GM23338 (cell line): Measurements from ENCODE around the gene RPL32. TPM values are rescaled to one million over a fixed set of nuclear protein-coding genes. Genes with fewer than 3 reads are reported as not detected.

Experiments
- ATAC-seq: fragments of 200-7000 bp; cut with Tn5 transposase; 3 replicates; pipeline ENCODE4 v1.9.1; 2020
- DNase-seq: peaks from one replicate; pipeline ENCODE4 v3.0.0-alpha.2; 2015; ENCODE audit warnings: low spot score
- H2AFZ ChIP-seq: fragments of 200-600 bp; sonication (generic); 2 replicates; pipeline ENCODE4 v1.8.0; 2016; ENCODE audit warnings: antibody characterized with exemption, mild to moderate bottlenecking, moderate library complexity
- H3F3A ChIP-seq: fragments of 200-600 bp; sonication (generic); replicated peaks from 2 replicates; pipeline ENCODE4 v1.8.0; 2017; ENCODE audit warnings: antibody characterized with exemption, mixed run types, low read depth
- H3K27ac ChIP-seq: fragments of 200-600 bp; sonication (generic); 2 replicates; pipeline ENCODE4 v1.6.1; 2016; ENCODE audit warnings: low read depth
- H3K27me3 ChIP-seq: fragments of 200-600 bp; sonication (generic); 2 replicates; pipeline ENCODE4 v1.8.0; 2016; ENCODE audit warnings: mild to moderate bottlenecking, mixed run types, moderate library complexity; ENCODE audit not compliant: insufficient read depth
- H3K36me3 ChIP-seq: fragments of 200-600 bp; sonication (generic); 2 replicates; pipeline ENCODE4 v1.8.0; 2016; ENCODE audit warnings: mild to moderate bottlenecking; ENCODE audit not compliant: insufficient read depth
- H3K4me1 ChIP-seq: fragments of 200-600 bp; sonication (generic); 2 replicates; pipeline ENCODE4 v1.8.0; 2016; ENCODE audit warnings: mild to moderate bottlenecking, moderate library complexity; ENCODE audit not compliant: insufficient read depth
- H3K4me2 ChIP-seq: fragments of 200-600 bp; sonication (generic); 2 replicates; pipeline ENCODE4 v1.7.1; 2017; ENCODE audit warnings: mixed run types
- H3K4me3 ChIP-seq: fragments of 200-600 bp; sonication (generic); 2 replicates; pipeline ENCODE4 v1.6.1; 2016; ENCODE audit warnings: mixed run types
- H3K79me2 ChIP-seq: fragments of 200-600 bp; sonication (generic); replicated peaks from 2 replicates; pipeline ENCODE4 v1.8.0; 2017; ENCODE audit warnings: mild to moderate bottlenecking; ENCODE audit not compliant: insufficient read depth
- H3K9me2 ChIP-seq: fragments of 200-600 bp; sonication (generic); 2 replicates; pipeline ENCODE4 v1.8.0; 2017; ENCODE audit not compliant: insufficient read depth
- H4K20me1 ChIP-seq: fragments of 200-600 bp; sonication (generic); replicated peaks from 2 replicates; pipeline ENCODE4 v1.8.0; 2017; ENCODE audit warnings: mild to moderate bottlenecking; ENCODE audit not compliant: insufficient read depth
- H3K27ac Mint-ChIP-seq: 2 replicates; pipeline ENCODE4 v1.8.0; 2020; ENCODE audit warnings: inconsistent platforms, mild to moderate bottlenecking, moderate library complexity, mixed read lengths
- H3K27me3 Mint-ChIP-seq: 3 replicates; pipeline ENCODE4 v1.8.0; 2022; ENCODE audit warnings: low read depth, mild to moderate bottlenecking, moderate library complexity, mixed read lengths, inconsistent platforms; ENCODE audit not compliant: insufficient read depth, poor library complexity
- H3K36me3 Mint-ChIP-seq: 3 replicates; pipeline ENCODE4 v1.8.0; 2021; ENCODE audit warnings: low read depth, mild to moderate bottlenecking, inconsistent platforms, moderate library complexity, mixed read lengths
- H3K4me1 Mint-ChIP-seq: 3 replicates; pipeline ENCODE4 v1.8.0; 2020; ENCODE audit warnings: mild to moderate bottlenecking, inconsistent platforms, mixed read lengths
- H3K4me3 Mint-ChIP-seq: 3 replicates; pipeline ENCODE4 v1.8.0; 2021; ENCODE audit warnings: moderate library complexity, mild to moderate bottlenecking, inconsistent platforms, mixed read lengths
- H3K9me3 Mint-ChIP-seq: 3 replicates; pipeline ENCODE4 v1.8.0; 2020; ENCODE audit warnings: moderate library complexity, mild to moderate bottlenecking, inconsistent platforms, mixed read lengths
- CREB1 ChIP-seq: fragments of 250-450 bp; sonication (Bioruptor Pico); IDR thresholded peaks from 2 replicates; pipeline ENCODE4 v1.5.0; 2020; ENCODE audit warnings: low read depth, mild to moderate bottlenecking, moderate library complexity
- CTCF ChIP-seq, 2 experiments: fragments of 200-600 bp in 1 of 2; sonication (generic) in 1 of 2; conservative IDR thresholded peaks; 2 replicates each; pipeline versions ENCODE4 v1.5.1 to v1.6.1; 2016 to 2017; ENCODE audit warnings: antibody characterized with exemption in 2 of 2, low read depth in 2 of 2, mild to moderate bottlenecking in 2 of 2, moderate library complexity in 1 of 2
- ETS1 ChIP-seq: IDR thresholded peaks from 2 replicates; pipeline ENCODE4 v1.6.1; 2016; ENCODE audit warnings: antibody characterized with exemption
- EZH2 ChIP-seq: fragments of 200-600 bp; sonication (generic); IDR thresholded peaks from one replicate; pipeline ENCODE4 v1.8.0; 2017; ENCODE audit warnings: antibody characterized with exemption, mild to moderate bottlenecking, low read depth; ENCODE audit not compliant: unreplicated experiment
- EZH2phosphoT487 ChIP-seq: fragments of 200-600 bp; sonication (generic); IDR thresholded peaks from one replicate; pipeline ENCODE4 v1.8.1; 2018; ENCODE audit warnings: antibody characterized with exemption; ENCODE audit not compliant: unreplicated experiment
- JUNB ChIP-seq: IDR thresholded peaks from one replicate; pipeline ENCODE4 v1.6.1; 2016; ENCODE audit warnings: antibody characterized with exemption; ENCODE audit not compliant: unreplicated experiment
- NANOG ChIP-seq: IDR thresholded peaks from 2 replicates; pipeline ENCODE4 v1.6.1; 2016; ENCODE audit warnings: antibody characterized with exemption, borderline replicate concordance
- POLR2AphosphoS5 ChIP-seq: IDR thresholded peaks from 2 replicates; pipeline ENCODE4 v1.6.1; 2016; ENCODE audit warnings: antibody characterized with exemption, low read depth
- REST ChIP-seq: IDR thresholded peaks from one replicate; pipeline ENCODE4 v1.6.1; 2018; ENCODE audit warnings: antibody characterized with exemption; ENCODE audit not compliant: unreplicated experiment
- STAT1 ChIP-seq: IDR thresholded peaks from one replicate; pipeline ENCODE4 v1.6.1; 2016; ENCODE audit warnings: antibody characterized with exemption; ENCODE audit not compliant: unreplicated experiment
- ZNF114 ChIP-seq: fragments of 250-450 bp; sonication (Bioruptor Pico); IDR thresholded peaks from 2 replicates; pipeline ENCODE4 v1.5.0; 2020; ENCODE audit warnings: mild to moderate bottlenecking, moderate library complexity
- ZNF331 ChIP-seq: fragments of 250-450 bp; sonication (Bioruptor Pico); IDR thresholded peaks from 2 replicates; pipeline ENCODE4 v1.5.0; 2020; ENCODE audit warnings: low read depth, mild to moderate bottlenecking, moderate library complexity
- ZNF462 ChIP-seq: fragments of 250-450 bp; sonication (Bioruptor Pico); IDR thresholded peaks from 2 replicates; pipeline ENCODE4 v1.5.0; 2020; ENCODE audit warnings: mild to moderate bottlenecking, moderate library complexity
- polyA plus RNA-seq: library from polyadenylated mRNA; unstranded; fragments of >200 nt; fragmentation: Nextera tagmentation; extraction: Ambion mirVana; gene quantifications from 2 replicates; pipeline ENCODE4 v1.2.1, GENCODE V29; 2016
- total RNA-seq: library from RNA; depleted of rRNA; stranded (reverse); fragments of >200 nt; shearing (Covaris generic); gene quantifications from 2 replicates; pipeline ENCODE4 v1.2.3, GENCODE V29; 2014

Gene RPL32
- total and polyA plus RNA-seq, 2 experiments from 2014 or later, result 561 to 2,550 TPM

DNA sequence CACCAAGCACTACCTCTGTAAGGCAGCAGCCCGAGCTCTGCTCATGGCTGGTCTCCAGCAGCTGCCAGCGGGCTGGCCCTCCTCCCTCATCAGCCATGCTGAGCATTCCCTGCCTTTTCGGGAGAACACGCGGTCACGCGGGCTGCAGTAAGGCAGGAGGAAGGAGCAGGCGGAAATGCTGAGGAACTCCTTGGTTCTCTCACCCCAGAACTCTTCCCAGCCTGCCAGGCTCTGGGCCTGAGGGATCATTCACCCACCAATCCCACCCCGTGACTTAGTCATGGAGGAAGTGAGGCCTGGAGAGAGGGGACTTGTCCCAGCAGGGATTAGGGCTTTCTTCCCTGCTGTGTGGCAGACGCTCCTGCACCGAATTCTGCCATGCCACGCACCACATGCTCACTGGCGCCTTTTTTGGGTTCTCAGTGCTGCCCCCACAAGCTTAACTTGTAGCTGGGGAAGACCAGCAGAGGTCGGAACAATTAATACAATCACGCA is 42.9 kb upstream of the RPL32 start:
- Histone ChIP-seq H3F3A (no peaks in the 10 kb centered on the region), H2AFZ (no peak overlapping the region), H3K4me1 (no peaks in the 10 kb centered on the region), H3K36me3 (no peaks in the 10 kb centered on the region), H3K27ac (no peak overlapping the region), H3K9me2 (no peaks in the 10 kb centered on the region), H3K27me3 (peaks cover 8% of the 10 kb centered on the region; the same call in 1 of the 2 replicates), H3K79me2 (no peaks in the 10 kb centered on the region), H3K4me2 (no peak overlapping the region), H4K20me1 (0 out of 2 replicates have a peak, but pooled peaks cover 3% of the 10 kb centered on the region), H3K4me3 (no peak overlapping the region)
- DNase-seq (no peak), ATAC-seq (peak; percentile 23)
- H3K9me3 Mint-ChIP-seq, result peaks cover 5% of the 10 kb centered on the region; the same call in 1 of the 3 replicates
- peaks cover 8% of the 10 kb centered on the region for H3K27me3 Mint-ChIP-seq
- H3K4me1 Mint-ChIP-seq, result peaks cover 7% of the 10 kb centered on the region
- H3K36me3 Mint-ChIP-seq, result no peaks in the 10 kb centered on the region; the same call in 2 of the 3 replicates
- H3K4me3 Mint-ChIP-seq, result no peak overlapping the region
- TF ChIP-seq CTCF (conservative IDR thresholded peaks at IDR 0.05; ENCODE audit: low read depth in 2 of 2), result no peak
- no peak for TF ChIP-seq POLR2AphosphoS5
- TF ChIP-seq ZNF462 (CRISPR knock-in tag), result no peak
- no peak for TF ChIP-seq ZNF331 (CRISPR knock-in tag)
- no peak for TF ChIP-seq ETS1
- TF ChIP-seq CREB1 (CRISPR knock-in tag), result no peak
- TF ChIP-seq REST, result no peak
- no peak for TF ChIP-seq NANOG
- TF ChIP-seq EZH2, result no peak
- no peak for TF ChIP-seq JUNB
- no peak for TF ChIP-seq ZNF114 (CRISPR knock-in tag)
- TF ChIP-seq STAT1, result no peak
- TF ChIP-seq EZH2phosphoT487, result no peak
- no peak overlapping the region for H3K27ac Mint-ChIP-seq
